GM12878 (cell line): ENCODE measurements around the gene KIF2A. TPM values are rescaled to one million over a fixed set of nuclear protein-coding genes. Genes with fewer than 3 reads are reported as not detected.

Source experiments
- ATAC-seq: fragments of 200-7000 bp; cut with Tn5 transposase; 3 replicates; pipeline ENCODE4 v1.9.1; 2020; ENCODE audit warnings: mild to moderate bottlenecking, moderate library complexity
- BruUV-seq: library from RNA; stranded (reverse); fragments of 400-500 nt; replicated peaks from 2 replicates; lab custom pipeline; 2021; lab: Mats Ljungman, UMichigan
- CTCF ChIA-PET: fragments of 300-600 bp; sonication (Branson Sonifier 250); formaldehyde crosslinking; extraction: SDS; loops from one replicate; lab custom pipeline; 2021; ENCODE audit warnings: inconsistent platforms; lab: Yijun Ruan, JAX
- POLR2A ChIA-PET: fragments of 350-600 bp; formaldehyde crosslinking; extraction: SDS; loops from one replicate; lab custom pipeline; 2021; ENCODE audit warnings: inconsistent platforms; lab: Charles Lee
- RAD21 ChIA-PET: fragments of 300-600 bp; sonication (Branson Sonifier 250); formaldehyde crosslinking; loops from one replicate; lab custom pipeline; 2023; ENCODE audit warnings: antibody characterized with exemption; ENCODE audit not compliant: unreplicated experiment; lab: Charles Lee
- SMC1A ChIA-PET: fragments of 300-600 bp; sonication (Branson Sonifier 250); formaldehyde crosslinking; loops from one replicate; lab custom pipeline; 2023; ENCODE audit not compliant: unreplicated experiment, uncharacterized antibody; lab: Charles Lee
- DNase-seq: peaks from one replicate; pipeline ENCODE4 v3.0.0-alpha.2; 2011; ENCODE audit warnings: low read depth, low spot score
- FAIRE-seq: peaks from 3 replicates; lab custom pipeline; 2011; peaks lifted over from hg19 to GRCh38; lab: Jason Lieb, UNC
- H2AFZ ChIP-seq: 2 replicates; pipeline ENCODE4 v1.6.0; 2011; ENCODE audit warnings: low read depth, low read length, control low read depth; ENCODE audit not compliant: control insufficient read depth
- H3K27ac ChIP-seq: 2 replicates; pipeline ENCODE4 v1.5.1; 2011; ENCODE audit warnings: control low read depth; ENCODE audit not compliant: control insufficient read depth, insufficient read depth
- H3K27me3 ChIP-seq, 2 experiments: replicated peaks in 1 of 2; 2 replicates each; pipeline versions ENCODE4 v1.6.0 to v1.6.1; 2011; ENCODE audit warnings: low read length in 1 of 2; ENCODE audit not compliant: control insufficient read depth in 2 of 2, insufficient read depth in 2 of 2
- H3K36me3 ChIP-seq, 2 experiments: 2 replicates each; pipeline ENCODE4 v1.5.1; 2011; ENCODE audit warnings: low read length in 1 of 2; ENCODE audit not compliant: control insufficient read depth in 2 of 2, insufficient read depth in 2 of 2
- H3K4me1 ChIP-seq: 2 replicates; pipeline ENCODE4 v1.6.1; 2011; ENCODE audit warnings: mild to moderate bottlenecking, low read length, moderate library complexity, mixed read lengths; ENCODE audit not compliant: control insufficient read depth, insufficient read depth
- H3K4me2 ChIP-seq: 2 replicates; pipeline ENCODE4 v1.6.0; 2011; ENCODE audit warnings: control low read depth; ENCODE audit not compliant: control insufficient read depth, insufficient read depth
- H3K4me3 ChIP-seq: fragments of 200-600 bp; sonication (generic); 2 replicates; pipeline ENCODE4 v1.5.1; 2016
- H3K79me2 ChIP-seq: 2 replicates; pipeline ENCODE4 v1.6.0; 2011; ENCODE audit warnings: low read length; ENCODE audit not compliant: control insufficient read depth, insufficient read depth
- H3K9ac ChIP-seq: 2 replicates; pipeline ENCODE4 v1.8.0; 2011; ENCODE audit warnings: low read length, control low read depth, mixed read lengths; ENCODE audit not compliant: control insufficient read depth, insufficient read depth
- H3K9me3 ChIP-seq: replicated peaks from 3 replicates; pipeline ENCODE4 v1.5.1; 2011; ENCODE audit warnings: mild to moderate bottlenecking, low read length; ENCODE audit not compliant: control insufficient read depth, insufficient read depth
- H4K20me1 ChIP-seq: 2 replicates; pipeline ENCODE4 v1.6.0; 2011; ENCODE audit not compliant: control insufficient read depth, insufficient read depth
- CBX3 ChIP-seq: fragments of 200-600 bp; sonication (generic); IDR thresholded peaks from 2 replicates; pipeline ENCODE4 v1.6.1; 2016; ENCODE audit warnings: low read depth, borderline replicate concordance
- EED ChIP-seq: sonication (generic); IDR thresholded peaks from 2 replicates; pipeline ENCODE4 v1.6.1; 2016; ENCODE audit warnings: antibody characterized with exemption, low read depth
- NR2C1 ChIP-seq: fragments of 450-650 bp; IDR thresholded peaks from 2 replicates; pipeline ENCODE4 v1.6.1; 2017; ENCODE audit warnings: antibody characterized with exemption, mild to moderate bottlenecking, moderate library complexity
- NRF1 ChIP-seq: conservative IDR thresholded peaks from 2 replicates; pipeline ENCODE4 v1.6.1; 2011; ENCODE audit warnings: mild to moderate bottlenecking, low read depth, low read length, improper control_type of control experiment
- RUNX3 ChIP-seq: IDR thresholded peaks from 2 replicates; pipeline ENCODE4 v1.6.1; 2012; ENCODE audit warnings: low read length, inconsistent platforms
- SMAD1 ChIP-seq: fragments of 450-650 bp; IDR thresholded peaks from 2 replicates; pipeline ENCODE4 v1.6.1; 2018; ENCODE audit warnings: mild to moderate bottlenecking, low read depth; ENCODE audit not compliant: partially characterized antibody
- SMAD5 ChIP-seq: IDR thresholded peaks from 2 replicates; pipeline ENCODE4 v1.6.1; 2016; ENCODE audit warnings: antibody characterized with exemption, low read depth
- SPI1 ChIP-seq: IDR thresholded peaks from 2 replicates; pipeline ENCODE4 v1.6.1; 2011; ENCODE audit warnings: low read depth, mild to moderate bottlenecking, low read length, moderate library complexity, borderline replicate concordance; ENCODE audit not compliant: insufficient read depth
- ZNF24 ChIP-seq: fragments of 450-650 bp; IDR thresholded peaks from 2 replicates; pipeline ENCODE4 v1.6.1; 2017; ENCODE audit warnings: antibody characterized with exemption, mild to moderate bottlenecking
- WGBS: methylation state at CpG from one replicate; pipeline ENCODE4 v1.1.6; 2016; ENCODE audit warnings: low lambda C conversion rate; ENCODE audit not compliant: insufficient replicate concordance, insufficient coverage; ENCODE audit errors: missing lambda C conversion rate; 5-methylcytosine and 5-hydroxymethylcytosine counted together
- in situ Hi-C: fragments of 300-500 bp; cut with MboI; formaldehyde crosslinking; loops from 9 replicates; pipeline ENCODE4 v1.14.3; 2018; ENCODE audit warnings: mixed read lengths
- intact Hi-C: fragments of 100-400 bp; cut with micrococcal nuclease; formaldehyde crosslinking; loops from one replicate; pipeline ENCODE4 v1.14.2; 2022; ENCODE audit not compliant: unreplicated experiment
- polyA plus RNA-seq, 11 experiments: library from polyadenylated mRNA; depleted of rRNA in 4 of 11; unstranded in 6 of 11; stranded (reverse) in 5 of 11; fragments of >200 nt; fragmentation: Nextera tagmentation in 4 of 11; fragmentation: Illumina TruSeq in 1 of 11; extraction: Ambion mirVana in 4 of 11; extraction: Trizol in 1 of 11; gene quantifications; 1 replicate in 1 of 11; 2 replicates in 10 of 11; pipeline versions ENCODE4 v1.2.1 to v1.2.3, GENCODE V29; 2011 to 2016; ENCODE audit warnings: inconsistent platforms in 2 of 11, missing spikeins in 2 of 11, low read depth in 1 of 11
- total RNA-seq, 4 experiments: library from RNA; depleted of rRNA in 3 of 4; stranded (reverse); fragments of >200 nt in 3 of 4; fragmentation: Illumina TruSeq in 1 of 4; extraction: Trizol in 1 of 4; gene quantifications; 2 replicates each; pipeline versions ENCODE4 v1.2.1 to v1.2.3, GENCODE V29; 2013 to 2021
- TF ChIP-seq, protein P1 (sequence below): fragments of 450-650 bp; IDR thresholded peaks from 2 replicates; pipeline ENCODE4 v1.6.1; 2018; ENCODE audit warnings: mild to moderate bottlenecking, low read depth, moderate library complexity; ENCODE audit not compliant: partially characterized antibody
- TF ChIP-seq, protein P2 (sequence below): fragments of 150-350 bp; IDR thresholded peaks from 2 replicates; pipeline ENCODE4 v1.6.1; 2016; ENCODE audit warnings: low read depth, low read length
- TF ChIP-seq, protein P3 (sequence below): fragments of 450-650 bp; IDR thresholded peaks from 2 replicates; pipeline ENCODE4 v1.6.1; 2017; ENCODE audit warnings: borderline replicate concordance
- TF ChIP-seq, protein P4 (sequence below): fragments of 450-650 bp; IDR thresholded peaks from 2 replicates; pipeline ENCODE4 v1.6.1; 2017; ENCODE audit warnings: mild to moderate bottlenecking
- TF ChIP-seq, protein P5 (sequence below): fragments of 450-650 bp; IDR thresholded peaks from 2 replicates; pipeline ENCODE4 v1.6.1; 2016; ENCODE audit warnings: mild to moderate bottlenecking

KIF2A gene
- total and polyA plus RNA-seq, 10 of the 15 experiments (the other 5 are each of a cell fraction or from before 2014, with no cell fraction given), result 35.9 to 124 (median 80.1) TPM

DNA sequence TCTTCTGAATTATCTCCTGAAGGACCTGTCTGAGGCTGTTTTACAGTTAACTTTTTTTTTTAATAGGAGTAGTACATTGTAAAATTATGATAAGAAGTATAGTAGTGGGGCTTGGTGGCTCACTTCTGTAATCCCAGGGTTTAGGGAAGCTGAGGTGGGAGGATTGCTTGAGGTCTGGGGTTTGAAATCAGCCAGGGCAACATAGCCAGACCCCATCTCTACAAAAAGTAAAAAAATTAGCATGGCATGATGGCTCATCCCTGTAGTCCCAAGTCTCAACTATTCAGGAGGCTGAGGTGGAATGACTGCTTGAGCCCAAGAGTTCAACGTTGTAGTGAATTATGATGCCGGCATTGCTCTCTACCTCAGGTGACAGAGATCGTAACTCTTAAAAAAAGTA is 113.6 kb downstream of the KIF2A start:
- Histone ChIP-seq H3K4me1 (peaks cover 1% of the 10 kb centered on the region; the same call in 1 of the 2 replicates), H4K20me1 (no peaks in the 10 kb centered on the region), H3K4me3 (no peak overlapping the region), H3K27me3 (no peaks in the 10 kb centered on the region), H3K9ac (no peak overlapping the region), H3K79me2 (peaks cover 17% of the 10 kb centered on the region), H3K36me3 (no peaks in the 10 kb centered on the region; a peak in 1 of 4 replicates), H2AFZ (no peak overlapping the region), H3K27ac (no peak overlapping the region), H3K9me3 (no peaks in the 10 kb centered on the region), H3K4me2 (no peak overlapping the region)
- ChIA-PET CTCF (interaction anchor here (0.6 kb wide), 1 partner anchor 24 kb away, joined by 3 read pairs; no protein-coding TSS in a partner anchor), POLR2A (interaction anchor here (0.6 kb wide), 1 partner anchor 66 kb away, joined by 4 read pairs; no protein-coding TSS in a partner anchor), RAD21 (no interaction called here), SMC1A (interaction anchor here (1.1 kb wide), 1 partner anchor 11 kb away, joined by 3 read pairs; no protein-coding TSS in a partner anchor)
- DNase-seq (no peak), FAIRE-seq (no peak), ATAC-seq (no peak)
- WGBS, result 100% methylated on average over 3 of the region's 3 CpGs
- no TSS peak for BruUV-seq
- intact Hi-C loops, result no loop called here
- in situ Hi-C loops, result no loop called here
- no peak for TF ChIP-seq CBX3
- no peak for TF ChIP-seq SMAD5
- no peak for TF ChIP-seq RUNX3
- TF ChIP-seq EED, result no peak
- no peak for TF ChIP-seq NR2C1
- TF ChIP-seq, protein P1, sequence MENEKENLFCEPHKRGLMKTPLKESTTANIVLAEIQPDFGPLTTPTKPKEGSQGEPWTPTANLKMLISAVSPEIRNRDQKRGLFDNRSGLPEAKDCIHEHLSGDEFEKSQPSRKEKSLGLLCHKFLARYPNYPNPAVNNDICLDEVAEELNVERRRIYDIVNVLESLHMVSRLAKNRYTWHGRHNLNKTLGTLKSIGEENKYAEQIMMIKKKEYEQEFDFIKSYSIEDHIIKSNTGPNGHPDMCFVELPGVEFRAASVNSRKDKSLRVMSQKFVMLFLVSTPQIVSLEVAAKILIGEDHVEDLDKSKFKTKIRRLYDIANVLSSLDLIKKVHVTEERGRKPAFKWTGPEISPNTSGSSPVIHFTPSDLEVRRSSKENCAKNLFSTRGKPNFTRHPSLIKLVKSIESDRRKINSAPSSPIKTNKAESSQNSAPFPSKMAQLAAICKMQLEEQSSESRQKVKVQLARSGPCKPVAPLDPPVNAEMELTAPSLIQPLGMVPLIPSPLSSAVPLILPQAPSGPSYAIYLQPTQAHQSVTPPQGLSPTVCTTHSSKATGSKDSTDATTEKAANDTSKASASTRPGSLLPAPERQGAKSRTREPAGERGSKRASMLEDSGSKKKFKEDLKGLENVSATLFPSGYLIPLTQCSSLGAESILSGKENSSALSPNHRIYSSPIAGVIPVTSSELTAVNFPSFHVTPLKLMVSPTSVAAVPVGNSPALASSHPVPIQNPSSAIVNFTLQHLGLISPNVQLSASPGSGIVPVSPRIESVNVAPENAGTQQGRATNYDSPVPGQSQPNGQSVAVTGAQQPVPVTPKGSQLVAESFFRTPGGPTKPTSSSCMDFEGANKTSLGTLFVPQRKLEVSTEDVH, result no peak
- TF ChIP-seq, protein P2, sequence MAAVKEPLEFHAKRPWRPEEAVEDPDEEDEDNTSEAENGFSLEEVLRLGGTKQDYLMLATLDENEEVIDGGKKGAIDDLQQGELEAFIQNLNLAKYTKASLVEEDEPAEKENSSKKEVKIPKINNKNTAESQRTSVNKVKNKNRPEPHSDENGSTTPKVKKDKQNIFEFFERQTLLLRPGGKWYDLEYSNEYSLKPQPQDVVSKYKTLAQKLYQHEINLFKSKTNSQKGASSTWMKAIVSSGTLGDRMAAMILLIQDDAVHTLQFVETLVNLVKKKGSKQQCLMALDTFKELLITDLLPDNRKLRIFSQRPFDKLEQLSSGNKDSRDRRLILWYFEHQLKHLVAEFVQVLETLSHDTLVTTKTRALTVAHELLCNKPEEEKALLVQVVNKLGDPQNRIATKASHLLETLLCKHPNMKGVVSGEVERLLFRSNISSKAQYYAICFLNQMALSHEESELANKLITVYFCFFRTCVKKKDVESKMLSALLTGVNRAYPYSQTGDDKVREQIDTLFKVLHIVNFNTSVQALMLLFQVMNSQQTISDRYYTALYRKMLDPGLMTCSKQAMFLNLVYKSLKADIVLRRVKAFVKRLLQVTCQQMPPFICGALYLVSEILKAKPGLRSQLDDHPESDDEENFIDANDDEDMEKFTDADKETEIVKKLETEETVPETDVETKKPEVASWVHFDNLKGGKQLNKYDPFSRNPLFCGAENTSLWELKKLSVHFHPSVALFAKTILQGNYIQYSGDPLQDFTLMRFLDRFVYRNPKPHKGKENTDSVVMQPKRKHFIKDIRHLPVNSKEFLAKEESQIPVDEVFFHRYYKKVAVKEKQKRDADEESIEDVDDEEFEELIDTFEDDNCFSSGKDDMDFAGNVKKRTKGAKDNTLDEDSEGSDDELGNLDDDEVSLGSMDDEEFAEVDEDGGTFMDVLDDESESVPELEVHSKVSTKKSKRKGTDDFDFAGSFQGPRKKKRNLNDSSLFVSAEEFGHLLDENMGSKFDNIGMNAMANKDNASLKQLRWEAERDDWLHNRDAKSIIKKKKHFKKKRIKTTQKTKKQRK, result no peak
- TF ChIP-seq ZNF24, result no peak
- TF ChIP-seq, protein P3, sequence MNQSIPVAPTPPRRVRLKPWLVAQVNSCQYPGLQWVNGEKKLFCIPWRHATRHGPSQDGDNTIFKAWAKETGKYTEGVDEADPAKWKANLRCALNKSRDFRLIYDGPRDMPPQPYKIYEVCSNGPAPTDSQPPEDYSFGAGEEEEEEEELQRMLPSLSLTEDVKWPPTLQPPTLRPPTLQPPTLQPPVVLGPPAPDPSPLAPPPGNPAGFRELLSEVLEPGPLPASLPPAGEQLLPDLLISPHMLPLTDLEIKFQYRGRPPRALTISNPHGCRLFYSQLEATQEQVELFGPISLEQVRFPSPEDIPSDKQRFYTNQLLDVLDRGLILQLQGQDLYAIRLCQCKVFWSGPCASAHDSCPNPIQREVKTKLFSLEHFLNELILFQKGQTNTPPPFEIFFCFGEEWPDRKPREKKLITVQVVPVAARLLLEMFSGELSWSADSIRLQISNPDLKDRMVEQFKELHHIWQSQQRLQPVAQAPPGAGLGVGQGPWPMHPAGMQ, result no peak
- TF ChIP-seq, protein P4, sequence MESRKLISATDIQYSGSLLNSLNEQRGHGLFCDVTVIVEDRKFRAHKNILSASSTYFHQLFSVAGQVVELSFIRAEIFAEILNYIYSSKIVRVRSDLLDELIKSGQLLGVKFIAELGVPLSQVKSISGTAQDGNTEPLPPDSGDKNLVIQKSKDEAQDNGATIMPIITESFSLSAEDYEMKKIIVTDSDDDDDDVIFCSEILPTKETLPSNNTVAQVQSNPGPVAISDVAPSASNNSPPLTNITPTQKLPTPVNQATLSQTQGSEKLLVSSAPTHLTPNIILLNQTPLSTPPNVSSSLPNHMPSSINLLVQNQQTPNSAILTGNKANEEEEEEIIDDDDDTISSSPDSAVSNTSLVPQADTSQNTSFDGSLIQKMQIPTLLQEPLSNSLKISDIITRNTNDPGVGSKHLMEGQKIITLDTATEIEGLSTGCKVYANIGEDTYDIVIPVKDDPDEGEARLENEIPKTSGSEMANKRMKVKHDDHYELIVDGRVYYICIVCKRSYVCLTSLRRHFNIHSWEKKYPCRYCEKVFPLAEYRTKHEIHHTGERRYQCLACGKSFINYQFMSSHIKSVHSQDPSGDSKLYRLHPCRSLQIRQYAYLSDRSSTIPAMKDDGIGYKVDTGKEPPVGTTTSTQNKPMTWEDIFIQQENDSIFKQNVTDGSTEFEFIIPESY, result no peak
- TF ChIP-seq, protein P5, sequence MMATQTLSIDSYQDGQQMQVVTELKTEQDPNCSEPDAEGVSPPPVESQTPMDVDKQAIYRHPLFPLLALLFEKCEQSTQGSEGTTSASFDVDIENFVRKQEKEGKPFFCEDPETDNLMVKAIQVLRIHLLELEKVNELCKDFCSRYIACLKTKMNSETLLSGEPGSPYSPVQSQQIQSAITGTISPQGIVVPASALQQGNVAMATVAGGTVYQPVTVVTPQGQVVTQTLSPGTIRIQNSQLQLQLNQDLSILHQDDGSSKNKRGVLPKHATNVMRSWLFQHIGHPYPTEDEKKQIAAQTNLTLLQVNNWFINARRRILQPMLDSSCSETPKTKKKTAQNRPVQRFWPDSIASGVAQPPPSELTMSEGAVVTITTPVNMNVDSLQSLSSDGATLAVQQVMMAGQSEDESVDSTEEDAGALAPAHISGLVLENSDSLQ, result no peak
- TF ChIP-seq SMAD1, result no peak
- no peak for TF ChIP-seq SPI1
- no peak for TF ChIP-seq NRF1
